NCI-H2227 treated with DMSO at 0.1 percent for 48 hours (cell line): Measurements from ENCODE around the gene C20orf144.
A peak's percentile ranks its signal among the peaks of the same experiment; 100 is the strongest.
"Not testable (repeated sequence)": the region's sequence is repeated elsewhere in the genome, so short reads cannot be mapped to it uniquely, and the experiment has no call there.

ENCODE experiments used
- DNase-seq: peaks from one replicate; lab custom pipeline; 2025; lab: John Stamatoyannopoulos, UW

Gene C20orf144

DNA sequence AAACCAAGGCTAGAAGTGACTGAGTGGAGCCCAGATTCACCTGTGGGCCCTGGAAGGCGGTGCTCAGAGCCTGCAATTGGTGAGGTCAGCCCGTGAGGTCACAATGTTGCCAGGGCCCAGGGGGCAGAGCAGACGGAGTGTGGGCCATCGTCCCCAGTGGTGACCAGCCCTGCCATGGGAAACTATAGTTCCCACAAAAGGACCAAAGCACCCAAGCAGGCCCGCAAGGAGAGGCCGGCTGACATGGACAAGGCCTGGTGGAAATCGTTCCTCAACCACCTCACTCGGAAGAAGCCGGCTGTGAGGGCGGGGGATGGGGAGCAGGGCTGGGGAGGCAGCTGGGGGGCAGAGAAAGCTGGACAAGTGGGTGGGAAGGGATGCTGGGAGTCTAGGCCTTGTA lies at the start of gene C20orf144:
Gene C20orf144, plus strand, starts transcription at position 156 of the 400 bp plus-strand sequence. Its CDS starts 19 bp downstream, at position 175.
- no peak for DNase-seq

DNA sequence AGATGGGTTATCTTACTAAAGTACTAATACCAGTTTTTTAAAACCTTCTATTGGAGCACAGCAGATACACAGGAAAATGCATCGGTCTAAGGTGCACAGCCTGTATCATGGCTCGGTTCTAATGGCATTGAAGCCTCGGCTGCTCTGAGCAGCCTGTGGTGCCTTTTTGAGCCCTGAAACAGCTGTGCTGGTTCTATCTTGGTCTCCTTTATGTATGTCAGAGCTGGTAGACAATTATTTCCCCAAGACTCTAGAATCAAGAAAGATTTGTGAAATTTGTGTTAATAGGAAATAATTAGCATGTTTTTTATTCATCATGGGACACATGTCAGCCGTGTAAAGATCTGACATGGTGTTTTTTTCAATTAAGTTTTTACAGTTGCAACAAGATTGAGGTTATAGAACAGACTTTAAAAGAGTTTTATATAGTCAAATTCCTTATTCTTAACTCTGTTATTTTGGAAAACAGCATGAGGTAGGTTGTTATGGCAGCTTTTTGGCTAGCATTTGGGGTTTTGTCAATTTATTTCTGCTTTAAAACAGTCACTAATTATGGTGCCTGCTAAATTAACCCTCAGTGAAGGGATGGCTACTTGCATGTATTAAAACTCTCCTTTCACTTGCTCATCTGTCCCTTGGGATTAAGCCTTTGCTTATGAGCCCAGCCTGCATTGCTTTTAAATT lies 40.3 kb upstream of the C20orf144 start:
- DNase-seq, result no peak

DNA sequence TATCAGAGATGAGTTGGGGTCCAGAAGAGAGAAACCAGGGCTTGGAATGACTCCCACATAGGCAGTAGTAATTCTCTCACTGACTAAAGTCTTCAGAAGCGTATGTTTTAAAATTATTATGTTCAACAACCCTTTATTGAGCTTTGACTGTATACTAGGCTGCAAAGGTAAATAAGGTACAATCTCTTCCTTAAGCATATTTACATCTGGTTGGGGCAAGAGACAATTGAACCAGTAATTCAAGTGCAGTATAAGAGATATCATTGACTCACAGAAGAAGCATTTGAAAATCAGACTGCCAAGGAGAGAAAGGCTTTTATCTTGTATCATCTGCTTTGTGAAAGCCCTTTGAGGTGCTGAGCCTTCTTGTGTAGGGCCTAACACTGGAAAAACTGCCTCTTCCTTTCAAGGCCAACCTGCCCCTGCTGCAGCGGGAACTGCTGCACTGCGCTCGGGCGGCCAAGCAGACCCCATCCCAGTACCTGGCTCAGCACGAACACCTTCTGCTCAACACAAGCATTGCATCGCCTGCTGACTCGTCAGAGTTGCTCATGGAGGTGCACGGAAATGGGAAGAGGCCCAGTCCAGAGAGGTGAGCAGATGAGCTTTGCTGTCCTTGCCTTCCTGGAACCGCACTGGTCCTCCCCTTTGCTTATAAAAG lies 39.3 kb upstream of the C20orf144 start:
- DNase-seq, result no peak

DNA sequence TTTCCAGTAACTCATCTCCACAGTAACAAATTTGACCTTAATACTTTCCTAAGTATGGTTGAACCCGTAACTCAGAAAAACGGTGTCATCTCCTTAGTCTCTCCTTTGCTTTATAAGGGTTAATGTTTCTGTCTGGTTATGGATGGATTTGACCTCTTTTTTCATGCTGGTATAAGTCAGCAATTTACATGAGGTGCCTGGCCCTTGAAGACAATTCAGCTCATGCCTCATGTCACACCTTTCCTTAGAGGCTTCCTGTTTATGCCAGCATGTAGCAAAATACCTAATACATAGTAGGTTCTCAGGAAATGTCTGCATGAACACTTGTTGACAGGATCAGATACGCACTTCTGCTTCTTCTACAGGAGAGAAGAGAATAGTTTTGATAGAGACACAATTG lies 37.7 kb upstream of the C20orf144 start:
- DNase-seq, result no peak

DNA sequence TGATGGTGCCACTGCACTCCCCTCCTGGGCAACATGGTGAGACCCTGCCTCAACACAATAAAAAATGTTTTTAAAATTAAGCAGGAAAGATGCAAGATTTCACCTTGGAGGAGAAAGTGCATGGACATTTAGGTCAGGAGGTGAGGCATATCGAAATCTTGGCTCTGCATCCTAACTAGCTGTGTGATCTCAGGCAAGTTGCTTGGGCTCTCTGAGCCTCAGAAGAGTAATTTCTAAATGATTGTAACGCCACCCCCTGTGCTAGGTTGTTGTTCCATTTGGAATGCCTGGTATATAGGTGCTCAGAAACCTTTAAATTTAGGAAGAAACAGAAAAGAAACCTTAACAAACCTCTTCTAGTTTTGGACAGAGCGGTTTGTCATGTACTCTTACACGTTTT lies 35.9 kb upstream of the C20orf144 start:
- no peak for DNase-seq

DNA sequence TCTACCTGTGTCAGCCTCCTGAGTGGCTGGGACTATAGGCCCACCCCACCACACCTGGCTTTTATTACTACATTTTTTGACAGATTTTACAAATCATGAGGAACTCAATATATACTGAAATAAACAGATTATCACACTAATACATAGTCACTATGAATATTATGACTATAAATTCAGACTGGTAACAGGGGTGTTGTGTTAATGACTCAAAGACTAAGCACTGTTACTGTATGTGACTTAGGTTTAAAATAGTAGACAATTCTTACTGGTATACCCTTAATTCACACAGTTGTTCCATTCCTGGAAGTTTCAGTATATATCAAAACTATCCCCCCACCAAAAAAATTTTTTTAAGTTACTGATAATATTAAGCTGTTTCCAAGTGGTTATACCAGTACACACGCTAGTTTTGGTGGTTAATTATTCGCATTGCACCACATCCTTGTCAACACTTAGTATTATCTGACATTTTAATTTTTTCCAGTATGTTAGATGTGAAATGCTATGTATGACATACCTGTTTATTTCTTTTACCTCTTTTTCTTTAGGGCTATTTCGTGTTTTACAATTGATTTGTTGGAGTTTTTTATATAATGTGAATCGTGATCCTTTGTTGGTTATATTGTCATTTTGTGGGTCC lies 34.4 kb upstream of the C20orf144 start:
- no peak for DNase-seq

DNA sequence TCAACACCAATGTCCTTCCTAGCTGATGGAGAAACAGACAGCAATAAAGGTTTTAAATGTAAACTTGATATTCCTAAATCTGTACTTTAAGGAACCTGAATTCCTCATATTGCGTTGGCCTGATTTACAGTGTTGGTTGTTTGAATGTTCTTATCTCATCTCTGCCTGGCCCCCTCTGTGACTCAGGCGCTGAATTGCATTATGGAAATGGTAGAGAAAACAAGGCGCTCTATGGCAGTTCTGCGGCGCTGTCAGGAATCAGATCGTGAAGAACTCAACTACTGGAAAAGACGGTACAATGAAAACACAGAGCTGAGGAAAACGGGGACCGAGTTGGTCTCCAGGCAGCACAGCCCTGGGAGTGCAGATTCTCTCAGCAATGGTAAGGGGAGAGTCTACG lies 32.6 kb upstream of the C20orf144 start:
- no peak for DNase-seq

DNA sequence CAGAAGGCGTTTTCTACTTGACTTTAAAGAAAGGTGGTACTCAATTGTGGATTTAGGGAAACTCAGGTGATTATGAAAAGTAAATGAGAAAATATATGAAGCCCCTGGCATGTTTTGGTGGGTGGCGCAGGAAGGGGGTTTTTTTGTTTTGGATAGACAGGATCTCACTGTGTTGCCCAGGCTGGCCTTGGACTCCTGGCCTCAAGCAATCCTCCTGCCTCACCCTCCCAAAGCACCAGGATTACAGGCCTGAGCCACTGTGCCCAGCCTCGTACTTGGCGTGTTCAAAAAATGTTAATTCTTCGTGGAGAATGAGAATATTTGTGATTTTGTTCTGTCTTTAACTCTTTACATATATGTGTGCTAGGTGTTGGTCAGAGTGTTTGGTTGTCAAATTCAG lies 32.1 kb upstream of the C20orf144 start:
- DNase-seq, result no peak

DNA sequence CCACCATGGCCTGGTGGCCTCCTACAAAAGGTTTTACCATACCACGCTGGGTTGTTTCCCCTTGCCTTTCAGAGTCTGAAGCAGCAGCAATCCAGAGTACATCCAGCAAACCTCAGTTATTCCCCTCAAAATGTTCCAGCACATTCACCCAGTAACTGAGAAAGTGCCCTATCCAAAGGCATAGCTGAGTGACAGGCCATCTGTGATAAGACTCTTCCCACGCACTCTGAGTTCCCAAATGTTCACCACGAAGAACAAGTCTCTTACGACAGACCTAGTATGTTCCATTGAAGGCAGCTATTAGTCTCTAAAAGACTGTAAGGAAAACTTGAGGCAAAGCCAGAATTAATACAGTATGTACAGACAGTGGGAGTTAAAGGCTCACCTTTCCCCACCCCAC lies 31.6 kb upstream of the C20orf144 start:
- DNase-seq, result no peak

DNA sequence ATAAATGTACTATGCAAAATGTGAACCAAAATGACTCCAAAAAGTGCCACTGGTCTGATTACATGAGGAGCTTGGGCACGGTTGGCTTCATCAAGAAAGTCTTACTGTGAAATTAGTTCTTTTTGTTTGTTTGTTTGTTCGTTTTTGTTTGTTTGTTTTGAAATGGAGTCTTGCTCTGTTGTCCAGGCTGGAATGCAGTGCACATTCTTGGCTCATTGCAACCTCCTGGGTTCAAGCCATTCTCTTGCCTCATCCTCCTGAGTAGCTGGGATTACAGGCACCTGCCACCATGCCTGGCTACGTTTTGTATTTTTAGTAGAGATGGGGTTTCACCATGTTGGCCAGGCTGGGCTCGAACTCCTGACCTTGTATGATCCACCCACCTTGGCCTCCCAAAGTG lies 30.2 kb upstream of the C20orf144 start:
- DNase-seq, result not testable (repeated sequence)

DNA sequence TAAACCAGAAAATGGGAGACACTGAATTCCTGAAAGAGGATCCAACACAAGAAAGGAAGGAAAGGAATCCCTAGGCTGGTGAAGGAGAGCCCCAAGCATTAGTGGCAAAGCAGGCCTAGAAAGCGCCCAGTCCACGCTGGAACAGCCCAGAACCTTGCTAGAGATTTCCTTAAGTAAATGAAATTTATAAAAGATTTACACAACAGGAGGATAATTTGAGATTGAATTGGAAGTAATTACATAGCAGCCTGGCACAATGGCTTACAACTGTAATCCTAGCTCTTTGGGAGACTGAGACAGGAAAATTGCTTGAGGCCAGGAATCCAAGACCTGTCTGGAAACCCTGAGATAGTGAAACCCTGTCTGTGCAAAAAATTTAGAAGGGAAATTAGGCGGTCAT lies 26.8 kb upstream of the C20orf144 start:
- DNase-seq, result peak; percentile 64

DNA sequence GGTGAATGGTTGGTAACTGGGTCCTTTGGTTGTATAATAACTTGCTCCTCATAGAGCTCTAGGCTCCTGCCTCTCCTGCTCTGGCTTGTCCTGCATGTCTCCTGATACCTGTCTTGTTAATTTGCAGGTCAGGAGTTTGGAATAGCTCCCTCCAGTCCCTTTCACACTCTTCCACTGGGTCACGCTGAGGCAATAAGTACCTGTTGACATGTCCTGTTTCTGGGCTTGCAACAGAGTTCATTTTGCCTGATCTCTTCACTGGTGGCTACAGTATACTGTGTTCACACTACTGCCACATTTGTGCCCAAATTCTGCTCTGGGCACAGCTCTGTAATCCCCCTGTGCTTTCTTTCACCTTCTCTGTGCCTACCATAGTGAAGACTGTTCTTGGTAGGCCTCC lies 25.4 kb upstream of the C20orf144 start:
- DNase-seq, result no peak

DNA sequence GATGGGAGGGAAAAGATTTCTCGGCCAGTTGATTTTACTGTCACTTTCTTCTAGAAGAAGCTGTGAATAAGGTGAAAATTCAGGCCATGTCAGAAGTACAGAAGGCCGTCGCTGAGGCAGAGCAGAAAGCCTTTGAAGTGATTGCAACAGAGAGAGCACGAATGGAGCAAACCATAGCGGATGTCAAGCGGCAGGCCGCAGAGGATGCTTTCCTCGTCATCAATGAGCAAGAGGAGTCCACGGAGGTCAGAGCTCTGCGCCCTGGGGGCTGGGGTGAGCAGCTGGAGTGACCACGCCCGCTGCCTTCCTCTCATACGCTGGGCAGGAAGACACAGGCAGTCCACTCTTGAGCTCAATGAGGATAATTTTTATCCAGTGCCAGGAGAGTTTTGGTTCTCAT lies 21.8 kb upstream of the C20orf144 start:
- DNase-seq, result no peak

DNA sequence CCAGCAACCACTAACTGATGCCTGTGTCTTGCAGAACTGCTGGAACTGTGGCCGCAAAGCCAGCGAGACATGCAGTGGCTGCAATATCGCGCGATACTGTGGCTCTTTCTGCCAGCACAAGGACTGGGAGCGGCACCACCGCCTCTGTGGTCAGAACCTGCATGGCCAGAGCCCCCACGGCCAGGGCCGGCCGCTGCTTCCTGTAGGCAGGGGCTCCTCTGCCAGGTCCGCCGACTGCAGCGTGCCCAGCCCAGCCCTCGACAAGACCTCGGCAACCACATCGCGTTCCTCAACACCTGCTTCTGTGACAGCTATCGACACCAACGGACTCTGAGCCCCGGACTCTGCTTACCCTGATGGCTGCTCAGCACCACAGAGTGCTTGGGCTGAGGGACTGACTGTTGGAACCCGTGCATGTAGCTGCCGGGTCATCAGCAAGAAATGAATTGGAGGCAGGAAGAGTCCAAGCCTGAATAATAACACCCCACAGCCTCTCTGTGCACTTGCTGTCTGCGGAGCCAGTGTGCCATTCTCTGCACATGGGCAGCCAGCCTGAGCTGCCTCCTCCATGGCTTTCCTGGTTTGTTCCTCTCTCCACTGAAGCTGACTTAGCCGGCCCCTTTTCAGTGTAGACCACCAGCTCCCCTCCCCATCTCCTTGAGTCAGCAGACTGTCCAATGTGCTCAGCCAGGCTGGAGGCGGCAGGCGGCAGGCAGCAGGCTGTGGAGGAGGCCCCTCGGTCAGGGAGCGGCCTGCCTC lies 17.6 kb upstream of the C20orf144 start:
- no peak for DNase-seq

DNA sequence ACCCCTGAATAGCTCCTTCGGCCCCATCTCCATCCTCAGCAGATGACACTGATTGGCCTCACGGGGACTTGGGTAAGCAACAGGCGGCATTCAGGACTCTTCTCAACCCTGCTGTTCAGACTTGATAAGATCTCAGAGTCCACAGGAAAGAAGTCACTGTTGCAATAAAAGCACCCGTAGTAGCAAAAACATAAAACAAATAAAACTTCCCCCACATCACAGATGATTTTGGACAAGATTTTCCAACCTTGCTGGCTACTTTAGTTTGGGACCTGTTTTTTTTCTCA lies 17.1 kb upstream of the C20orf144 start:
- DNase-seq, result no peak

DNA sequence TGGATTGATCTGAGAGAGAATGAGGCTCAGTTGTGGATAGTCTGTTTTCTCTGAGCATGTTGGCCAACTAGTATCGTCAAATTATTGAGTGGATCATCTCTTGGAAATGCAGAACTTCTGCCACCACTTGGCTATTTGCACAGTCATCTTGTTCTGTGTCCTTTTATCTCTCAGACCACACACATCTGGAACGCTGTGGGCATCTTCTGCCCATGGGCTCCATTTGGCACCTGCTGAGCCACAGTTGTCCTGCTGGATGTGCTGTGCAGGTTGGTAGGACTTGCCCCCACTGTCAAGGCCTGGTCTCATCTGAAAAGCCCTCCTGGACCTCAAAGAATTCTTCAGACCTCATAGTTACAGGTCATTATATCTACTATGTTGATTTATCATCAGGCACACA lies 16.7 kb upstream of the C20orf144 start:
- DNase-seq, result no peak

DNA sequence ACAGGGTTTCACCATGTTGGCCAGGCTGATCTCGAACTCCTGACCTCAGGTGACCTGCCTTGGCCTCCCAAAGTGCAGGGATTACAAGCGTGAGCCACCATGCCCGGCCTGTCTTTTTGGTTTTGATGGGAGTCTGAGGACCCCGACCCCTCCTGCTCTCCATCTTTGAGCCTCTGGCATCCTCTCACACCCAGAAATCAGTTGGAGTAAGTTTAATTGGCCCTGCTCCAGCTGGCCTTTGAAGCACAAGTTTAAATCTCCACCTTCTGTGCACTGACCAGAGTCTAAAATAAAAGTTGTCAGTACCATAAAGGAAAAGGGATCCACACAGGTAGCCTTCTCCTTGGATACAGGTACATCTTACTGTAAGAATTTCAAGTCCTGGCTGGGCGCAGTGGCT lies 15.9 kb upstream of the C20orf144 start:
- no peak for DNase-seq

DNA sequence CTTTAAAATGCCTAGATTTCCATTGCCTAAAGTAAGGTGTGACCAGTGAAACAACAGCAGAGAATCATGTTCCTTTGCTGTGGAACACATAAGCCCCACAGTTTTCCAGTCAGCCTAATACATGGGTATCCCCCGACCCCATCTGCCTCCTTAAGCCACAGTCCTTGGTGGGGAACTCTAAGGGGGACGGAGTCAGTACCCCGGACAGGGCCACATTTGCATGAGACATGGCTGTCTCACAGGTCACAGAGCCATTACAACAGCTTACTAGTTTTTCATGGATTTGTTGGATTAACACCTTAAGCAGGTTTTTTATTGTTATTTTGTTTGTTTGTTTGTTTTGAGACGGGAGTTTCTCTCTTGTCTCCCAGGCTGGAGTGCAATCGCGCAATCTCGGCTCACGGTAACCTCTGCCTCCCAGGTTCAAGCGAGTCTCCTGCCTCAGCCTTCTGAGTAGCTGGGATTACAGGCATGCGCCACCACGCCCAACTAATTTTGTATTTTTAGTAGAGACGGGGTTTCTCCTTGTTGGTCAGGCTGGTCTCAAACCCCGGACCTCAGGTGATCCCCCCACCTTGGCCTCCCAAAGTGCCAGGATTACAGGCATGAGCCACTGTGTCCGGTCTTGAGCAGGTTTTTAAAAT lies 15.0 kb upstream of the C20orf144 start:
- not testable (repeated sequence) for DNase-seq

DNA sequence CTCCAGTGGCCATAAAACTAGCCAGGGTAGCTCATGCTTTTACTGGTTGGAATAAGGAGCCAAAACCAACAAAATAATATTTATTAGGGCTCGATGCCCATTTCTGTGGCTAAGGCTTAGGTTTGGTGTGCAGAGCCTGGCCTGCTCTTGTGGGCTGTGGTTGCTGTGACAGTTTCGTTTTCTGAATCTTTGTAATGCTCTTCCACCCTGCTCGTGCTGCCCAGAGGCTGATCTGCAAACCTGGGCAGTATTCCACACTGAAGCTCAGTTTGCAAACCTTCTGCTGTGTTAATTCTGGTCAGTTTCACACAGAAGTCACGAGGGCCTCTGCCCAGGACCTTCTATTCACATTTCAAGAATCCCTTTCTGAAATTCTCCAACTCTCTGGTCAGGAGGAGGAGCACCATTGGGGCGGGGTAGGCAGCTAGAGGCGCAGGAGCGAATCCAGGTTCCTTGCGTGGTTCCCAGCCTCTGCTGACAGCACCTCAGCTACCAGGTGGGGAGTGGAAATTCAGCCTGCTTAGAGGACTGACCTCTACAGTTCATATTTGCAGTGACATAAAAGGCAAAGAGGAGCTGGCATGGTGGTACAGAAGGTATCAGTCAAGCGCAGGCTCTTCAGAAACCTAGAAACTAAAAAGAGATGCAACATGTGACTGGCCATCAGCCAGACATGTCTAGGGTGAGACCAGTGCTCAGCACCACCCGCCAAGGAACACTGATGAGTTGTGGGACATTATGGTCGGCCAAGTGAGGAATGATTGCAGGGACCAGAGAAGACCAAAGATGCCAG lies 14.3 kb upstream of the C20orf144 start:
- DNase-seq, result no peak

DNA sequence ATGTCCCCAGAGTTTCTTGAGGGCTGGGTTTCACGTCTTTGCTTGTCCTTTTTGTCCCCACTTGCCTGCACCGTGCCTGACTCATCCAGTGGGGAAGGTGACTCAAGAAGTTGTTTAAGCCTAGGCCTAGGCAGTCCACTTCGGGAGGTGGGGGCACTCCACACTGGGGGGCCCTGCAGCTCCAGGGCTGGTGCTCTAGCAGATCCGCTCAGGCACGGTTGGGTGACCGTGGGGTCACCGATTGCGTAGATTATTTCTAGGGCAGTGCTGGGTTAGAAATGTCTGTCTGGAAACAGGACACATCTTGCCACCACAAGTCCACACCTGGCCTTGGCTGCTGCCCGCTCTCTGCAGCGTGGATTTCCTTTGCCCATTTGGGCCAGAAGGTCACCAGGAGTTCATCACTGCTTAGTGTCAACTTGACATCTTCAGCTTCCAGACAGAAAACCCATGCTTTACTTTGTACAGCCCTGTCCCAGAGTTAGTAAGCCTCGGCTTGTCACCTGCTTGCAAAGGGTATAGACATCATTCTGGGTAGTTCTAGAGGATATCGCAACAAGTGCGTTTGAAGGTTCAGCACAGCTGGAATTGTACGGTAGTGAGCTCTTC lies 13.6 kb upstream of the C20orf144 start:
- DNase-seq, result no peak

DNA sequence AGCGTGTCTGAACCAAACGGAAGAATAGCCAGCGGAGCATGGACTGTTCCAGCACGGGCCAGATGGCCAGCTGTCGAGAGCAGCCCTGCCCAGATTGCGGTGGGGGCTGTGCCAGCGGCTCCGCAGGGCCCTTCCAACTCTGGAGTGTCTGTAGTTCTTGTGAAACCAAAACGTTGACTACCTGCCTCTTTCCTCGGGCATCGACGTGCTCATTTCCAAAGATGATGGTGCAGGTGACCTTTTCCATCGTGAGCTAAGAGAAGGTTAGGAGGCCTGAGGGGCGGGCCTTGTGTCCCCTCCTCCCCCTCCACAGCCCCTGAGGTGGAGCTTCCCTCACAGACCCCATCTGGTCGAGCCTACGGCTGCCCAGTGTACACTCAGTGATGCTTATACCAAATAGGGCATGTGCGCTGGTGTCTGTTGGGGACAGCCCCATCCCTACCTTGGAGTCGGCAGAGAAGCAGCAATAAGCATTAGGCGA lies 12.9 kb upstream of the C20orf144 start:
- DNase-seq, result peak; percentile 47
